ENCODE results near the gene RAB3IP.
"Not testable (repeated sequence)": the region's sequence is repeated elsewhere in the genome, so short reads cannot be mapped to it uniquely, and the experiment has no call there.

Gene RAB3IP

DNA sequence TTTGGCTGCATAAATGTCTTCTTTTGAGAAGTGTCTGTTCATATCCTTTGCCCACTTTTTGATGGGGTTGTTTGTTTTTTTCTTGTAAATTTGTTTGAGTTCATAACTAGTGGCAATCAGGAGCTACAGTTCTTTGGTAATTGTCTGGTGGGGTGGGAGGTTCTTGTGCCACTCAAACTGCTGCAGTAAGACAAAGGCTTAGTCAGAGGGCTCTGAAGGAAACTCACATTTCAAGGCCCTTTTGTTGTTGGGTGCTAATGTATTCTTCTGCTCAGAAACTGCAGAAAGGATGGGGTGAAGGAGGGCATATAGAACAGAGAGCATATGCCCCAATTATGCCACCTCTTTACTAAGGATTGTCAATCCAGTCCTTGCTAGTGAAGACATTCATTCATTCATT is 108.3 kb downstream of the RAB3IP start:
- H3K27ac ChIP-seq, result no peak overlapping the region
- TF ChIP-seq, protein P1, sequence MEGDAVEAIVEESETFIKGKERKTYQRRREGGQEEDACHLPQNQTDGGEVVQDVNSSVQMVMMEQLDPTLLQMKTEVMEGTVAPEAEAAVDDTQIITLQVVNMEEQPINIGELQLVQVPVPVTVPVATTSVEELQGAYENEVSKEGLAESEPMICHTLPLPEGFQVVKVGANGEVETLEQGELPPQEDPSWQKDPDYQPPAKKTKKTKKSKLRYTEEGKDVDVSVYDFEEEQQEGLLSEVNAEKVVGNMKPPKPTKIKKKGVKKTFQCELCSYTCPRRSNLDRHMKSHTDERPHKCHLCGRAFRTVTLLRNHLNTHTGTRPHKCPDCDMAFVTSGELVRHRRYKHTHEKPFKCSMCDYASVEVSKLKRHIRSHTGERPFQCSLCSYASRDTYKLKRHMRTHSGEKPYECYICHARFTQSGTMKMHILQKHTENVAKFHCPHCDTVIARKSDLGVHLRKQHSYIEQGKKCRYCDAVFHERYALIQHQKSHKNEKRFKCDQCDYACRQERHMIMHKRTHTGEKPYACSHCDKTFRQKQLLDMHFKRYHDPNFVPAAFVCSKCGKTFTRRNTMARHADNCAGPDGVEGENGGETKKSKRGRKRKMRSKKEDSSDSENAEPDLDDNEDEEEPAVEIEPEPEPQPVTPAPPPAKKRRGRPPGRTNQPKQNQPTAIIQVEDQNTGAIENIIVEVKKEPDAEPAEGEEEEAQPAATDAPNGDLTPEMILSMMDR (IDR thresholded peaks at IDR 0.05), result no peak
- no peak for TF ChIP-seq ZFX (IDR thresholded peaks at IDR 0.05; ENCODE audit: borderline replicate concordance)

DNA sequence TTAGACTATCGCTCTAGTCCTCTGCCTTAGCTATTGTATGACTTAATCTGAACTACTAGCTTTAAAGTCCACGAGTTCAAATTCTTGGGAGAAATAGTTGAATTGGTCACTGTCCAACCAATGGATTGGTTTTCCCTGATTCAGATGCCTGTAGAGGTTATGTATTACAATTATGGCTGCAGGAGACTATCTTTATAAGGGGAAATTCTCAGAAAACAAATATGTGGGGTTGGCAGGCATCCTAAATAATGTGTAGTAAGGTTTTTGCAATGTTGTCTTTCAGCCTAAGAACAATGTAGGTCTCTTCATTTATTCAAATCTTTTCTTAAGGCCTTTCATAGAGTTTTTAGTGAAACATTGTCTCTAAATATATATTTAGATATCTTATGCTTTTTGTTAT is 113.3 kb downstream of the RAB3IP start:
- no peak for TF ChIP-seq ZFX (IDR thresholded peaks at IDR 0.05; ENCODE audit: borderline replicate concordance)
- TF ChIP-seq, protein P1 (IDR thresholded peaks at IDR 0.05), result no peak
- no peak overlapping the region for H3K27ac ChIP-seq

- H3K27ac ChIP-seq, result not testable (repeated sequence)
These were observed 114.7 kb downstream of the RAB3IP start for GRCh38 chr12:69853176-69853961.

GRCh38 chr12:69866698-69867097 is 128.0 kb downstream of the RAB3IP start:
- TF ChIP-seq ZFX (IDR thresholded peaks at IDR 0.05; ENCODE audit: borderline replicate concordance), result no peak
- TF ChIP-seq, protein P1 (IDR thresholded peaks at IDR 0.05), result no peak
- H3K27ac ChIP-seq, result no peak overlapping the region

GRCh38 chr12:69868695-69869094 is 130.0 kb downstream of the RAB3IP start:
- no peak overlapping the region for H3K27ac ChIP-seq

DNA sequence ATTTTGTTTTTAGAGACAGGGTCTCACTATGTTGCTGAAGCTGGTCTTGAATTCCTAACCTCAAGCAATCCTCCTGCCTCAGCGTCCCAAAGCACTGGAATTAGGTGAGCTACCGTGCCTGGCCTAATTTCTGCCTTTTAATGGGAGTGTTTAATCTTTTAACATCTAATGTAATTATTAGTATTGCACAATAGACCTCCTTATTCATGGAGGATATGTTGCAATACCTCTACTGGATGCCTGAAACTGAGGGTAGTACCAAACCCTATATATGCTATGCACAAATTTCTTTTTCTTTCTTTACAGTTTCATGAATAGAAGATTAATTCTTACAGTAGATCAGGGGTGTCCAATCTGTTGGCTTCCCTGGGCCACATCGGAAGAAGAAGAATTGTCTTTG is 134.1 kb downstream of the RAB3IP start:
- no peak for TF ChIP-seq ZFX (IDR thresholded peaks at IDR 0.05; ENCODE audit: borderline replicate concordance)
- TF ChIP-seq, protein P1 (IDR thresholded peaks at IDR 0.05), result no peak
- no peak overlapping the region for H3K27ac ChIP-seq

More at GRCh38 chr12:69868695-69869094, 130.0 kb downstream of the RAB3IP start:
- no peak for TF ChIP-seq ZFX (IDR thresholded peaks at IDR 0.05; ENCODE audit: borderline replicate concordance)
- TF ChIP-seq, protein P1 (IDR thresholded peaks at IDR 0.05), result no peak

Data from 22Rv1 (cell line).